CD14-positive monocyte (primary cell): ENCODE results near the gene CNTNAP5. TPM values are rescaled to one million over a fixed set of nuclear protein-coding genes. Genes with fewer than 3 reads are reported as not detected.

Experiments
- DNase-seq, 3 donors: peaks; one replicate each; pipeline ENCODE4 v3.0.0-alpha.2; 2011 to 2022
- H2AFZ ChIP-seq: 2 replicates; pipeline ENCODE4 v1.6.0; 2012; ENCODE audit warnings: mild to moderate bottlenecking, low read depth, low read length, inconsistent platforms; ENCODE audit not compliant: insufficient read depth, poor library complexity, severe bottlenecking
- H3K27ac ChIP-seq, 2 donors: 1 replicate in 1 of 2; 2 replicates in 1 of 2; pipeline ENCODE4 v1.5.1; 2012 to 2013; ENCODE audit warnings: low read length in 2 of 2, control low read depth in 1 of 2, inconsistent platforms in 1 of 2, low read depth in 1 of 2, mild to moderate bottlenecking in 1 of 2
- H3K27me3 ChIP-seq, 2 donors: one replicate each; pipeline versions ENCODE4 v1.6.0 to v1.6.1; 2011 to 2013; ENCODE audit warnings: low read length in 2 of 2; ENCODE audit not compliant: control insufficient read depth in 2 of 2, insufficient read depth in 2 of 2
- H3K36me3 ChIP-seq, 2 donors: replicated peaks in 1 of 2; 1 replicate in 1 of 2; 2 replicates in 1 of 2; pipeline versions ENCODE4 v1.5.1 to v1.6.1; 2012 to 2013; ENCODE audit warnings: low read length in 2 of 2, control low read depth in 1 of 2, inconsistent platforms in 1 of 2, mild to moderate bottlenecking in 1 of 2; ENCODE audit not compliant: insufficient read depth in 2 of 2, control insufficient read depth in 1 of 2
- H3K4me1 ChIP-seq, 2 donors: 1 replicate in 1 of 2; 2 replicates in 1 of 2; pipeline versions ENCODE4 v1.5.1 to v1.6.1; 2012 to 2013; ENCODE audit warnings: low read length in 2 of 2, control low read depth in 1 of 2, inconsistent platforms in 1 of 2, mild to moderate bottlenecking in 1 of 2, moderate library complexity in 1 of 2; ENCODE audit not compliant: insufficient read depth in 2 of 2, control insufficient read depth in 1 of 2
- H3K4me2 ChIP-seq: replicated peaks from 2 replicates; pipeline ENCODE3; 2012; ENCODE audit warnings: low read length, moderate library complexity, mild to moderate bottlenecking; ENCODE audit not compliant: poor library complexity, severe bottlenecking; ENCODE audit errors: extremely low read depth
- H3K4me3 ChIP-seq, 3 experiments: fragments of 200-600 bp in 1 of 3; sonication (generic) in 1 of 3; replicated peaks in 1 of 3; 1 replicate in 2 of 3; 2 replicates in 1 of 3; pipeline ENCODE4 v1.5.1; 2011 to 2013; ENCODE audit warnings: low read length in 3 of 3, mild to moderate bottlenecking in 3 of 3, control low read depth in 2 of 3, low read depth in 2 of 3, inconsistent platforms in 1 of 3, moderate library complexity in 1 of 3
- H3K79me2 ChIP-seq: 2 replicates; pipeline ENCODE4 v1.6.0; 2012; ENCODE audit warnings: mild to moderate bottlenecking, control low read depth, inconsistent platforms, low read length, moderate library complexity; ENCODE audit not compliant: insufficient read depth
- H3K9ac ChIP-seq: 2 replicates; pipeline ENCODE4 v1.6.0; 2017; ENCODE audit warnings: low read length, mild to moderate bottlenecking; ENCODE audit not compliant: insufficient read depth, poor library complexity, severe bottlenecking
- H3K9me3 ChIP-seq, 2 donors: replicated peaks in 1 of 2; 1 replicate in 1 of 2; 2 replicates in 1 of 2; pipeline versions ENCODE4 v1.5.1 to v1.6.1; 2012 to 2013; ENCODE audit warnings: low read length in 2 of 2, control low read depth in 1 of 2; ENCODE audit not compliant: control insufficient read depth in 1 of 2, insufficient read depth in 1 of 2
- H4K20me1 ChIP-seq: 2 replicates; pipeline ENCODE4 v1.6.0; 2012; ENCODE audit warnings: mild to moderate bottlenecking, low read length, control low read depth, moderate library complexity; ENCODE audit not compliant: insufficient read depth
- H3K27ac Mint-ChIP-seq, 7 donors: one replicate each; pipeline ENCODE4 v1.8.0; 2020; ENCODE audit warnings: mild to moderate bottlenecking in 7 of 7, mixed read lengths in 7 of 7, moderate library complexity in 6 of 7, inconsistent platforms in 2 of 7
- H3K27me3 Mint-ChIP-seq, 3 donors: one replicate each; pipeline ENCODE4 v1.8.0; 2021 to 2022; ENCODE audit warnings: low read depth in 3 of 3, mild to moderate bottlenecking in 3 of 3, mixed read lengths in 3 of 3, moderate library complexity in 3 of 3, inconsistent platforms in 1 of 3
- H3K36me3 Mint-ChIP-seq, 2 donors: one replicate each; pipeline ENCODE4 v1.8.0; 2020; ENCODE audit warnings: mixed read lengths in 2 of 2, inconsistent platforms in 1 of 2, mild to moderate bottlenecking in 1 of 2
- H3K4me1 Mint-ChIP-seq: one replicate; pipeline ENCODE4 v1.8.0; 2020; ENCODE audit warnings: mild to moderate bottlenecking, mixed read lengths
- H3K4me3 Mint-ChIP-seq, 2 donors: one replicate each; pipeline ENCODE4 v1.8.0; 2020; ENCODE audit warnings: mild to moderate bottlenecking in 2 of 2, mixed read lengths in 2 of 2, moderate library complexity in 1 of 2
- H3K9me3 Mint-ChIP-seq, 7 donors: one replicate each; pipeline ENCODE4 v1.8.0; 2020 to 2022; ENCODE audit warnings: mixed read lengths in 7 of 7, mild to moderate bottlenecking in 6 of 7, moderate library complexity in 6 of 7, inconsistent platforms in 2 of 7
- CTCF ChIP-seq: fragments of 200-600 bp; IDR thresholded peaks from one replicate; pipeline ENCODE4 v1.8.0; 2022; ENCODE audit warnings: antibody characterized with exemption, mild to moderate bottlenecking
- WGBS: methylation state at CpG from one replicate; pipeline ENCODE4 v1.1.5; 2013; ENCODE audit warnings: missing lambda C conversion rate; ENCODE audit not compliant: insufficient coverage; 5-methylcytosine and 5-hydroxymethylcytosine counted together
- intact Hi-C, 2 donors: fragments of 100-400 bp; cut with micrococcal nuclease; formaldehyde crosslinking; loops; one replicate each; pipeline versions ENCODE4 v1.15.0 to v1.15.1; 2023
- polyA plus RNA-seq, 3 donors: library from polyadenylated mRNA; depleted of rRNA in 1 of 3; unstranded in 2 of 3; stranded (reverse) in 1 of 3; fragments of 300-500 nt in 2 of 3; fragments of >200 nt in 1 of 3; fragmentation: Illumina TruSeq in 2 of 3; gene quantifications; 1 replicate in 2 of 3; 2 replicates in 1 of 3; pipeline ENCODE4 v1.2.3, GENCODE V29; 2012 to 2021

Gene CNTNAP5
- polyA plus RNA-seq, 3 donors, result not detected

GRCh38 chr2:124756048-124756447, 731.0 kb downstream of the CNTNAP5 start:
- Histone ChIP-seq H3K4me2 (no peak overlapping the region), H3K9me3 (no peaks in the 10 kb centered on the region), H3K36me3 (no peaks in the 10 kb centered on the region), H3K4me3 (no peak overlapping the region), H3K4me1 (no peaks in the 10 kb centered on the region), H3K79me2 (no peaks in the 10 kb centered on the region), H3K27ac (no peak overlapping the region), H3K9ac (no peak overlapping the region), H4K20me1 (no peaks in the 10 kb centered on the region), H3K27me3 (no peaks in the 10 kb centered on the region), H2AFZ (no peak overlapping the region)
- WGBS, result no CpG with 5 or more reads among the region's 4 CpGs
- no peaks in the 10 kb centered on the region for H3K4me1 Mint-ChIP-seq
- H3K27me3 Mint-ChIP-seq, result peaks cover 0 to 2% (median 1%) of the 10 kb centered on the region in 3 donors
- no peak for TF ChIP-seq CTCF
- no peak overlapping the region for H3K27ac Mint-ChIP-seq
- H3K9me3 Mint-ChIP-seq, result peaks cover 0 to 4% (median 2%) of the 10 kb centered on the region in 7 donors
- H3K36me3 Mint-ChIP-seq, result no peaks in the 10 kb centered on the region
- no peak for DNase-seq
- intact Hi-C loops, result no loop called here
- H3K4me3 Mint-ChIP-seq, result no peak overlapping the region

- Histone ChIP-seq H3K4me3 (no peak overlapping the region), H3K4me1 (no peaks in the 10 kb centered on the region), H3K79me2 (no peaks in the 10 kb centered on the region), H3K36me3 (no peaks in the 10 kb centered on the region), H3K27ac (no peak overlapping the region), H2AFZ (no peak overlapping the region), H3K9ac (no peak overlapping the region), H3K4me2 (no peak overlapping the region), H3K27me3 (no peaks in the 10 kb centered on the region), H4K20me1 (no peaks in the 10 kb centered on the region), H3K9me3 (no peaks in the 10 kb centered on the region)
- Mint-ChIP-seq H3K36me3 (no peaks in the 10 kb centered on the region), H3K4me1 (no peaks in the 10 kb centered on the region), H3K9me3 (peaks cover 0 to 4% (median 0%) of the 10 kb centered on the region in 7 donors), H3K27ac (no peak overlapping the region), H3K4me3 (no peak overlapping the region), H3K27me3 (peaks cover 0 to 1% (median 0%) of the 10 kb centered on the region in 3 donors)
- 86% methylated on average over 1 of the region's 1 CpG for WGBS
- intact Hi-C loops, result no loop called here
- no peak for DNase-seq
- TF ChIP-seq CTCF, result no peak
These were observed 737.3 kb downstream of the CNTNAP5 start for GRCh38 chr2:124762388-124762787.
